RWPE1 (cell line): Measurements from ENCODE around the gene CDK5RAP2.

Experiments
- CTCF ChIA-PET: fragments of 350-600 bp; sonication (Branson Sonifier 250); formaldehyde crosslinking; extraction: SDS; loops from one replicate; lab custom pipeline; 2021; lab: Yijun Ruan, JAX
- POLR2A ChIA-PET: fragments of 400-600 bp; formaldehyde crosslinking; extraction: SDS; loops from one replicate; lab custom pipeline; 2020; ENCODE audit warnings: antibody characterized with exemption; ENCODE audit not compliant: low non-redundant PET; lab: Yijun Ruan, JAX
- DNase-seq: peaks from one replicate; pipeline ENCODE4 v3.0.0; 2012; ENCODE audit warnings: low spot score
- H3K27ac ChIP-seq: fragments of 450-650 bp; 2 replicates; pipeline ENCODE4 v1.5.1; 2017
- TF ChIP-seq, protein P1 (sequence below): fragments of 450-650 bp; conservative IDR thresholded peaks from 2 replicates; pipeline ENCODE4 v1.5.1; 2017; ENCODE audit warnings: low read depth, mild to moderate bottlenecking

The CDK5RAP2 gene

GRCh38 chr9:120485788-120486187, 94.2 kb downstream of the CDK5RAP2 start:
- H3K27ac ChIP-seq, result no peak overlapping the region
- DNase-seq, result no peak
- TF ChIP-seq, protein P1, sequence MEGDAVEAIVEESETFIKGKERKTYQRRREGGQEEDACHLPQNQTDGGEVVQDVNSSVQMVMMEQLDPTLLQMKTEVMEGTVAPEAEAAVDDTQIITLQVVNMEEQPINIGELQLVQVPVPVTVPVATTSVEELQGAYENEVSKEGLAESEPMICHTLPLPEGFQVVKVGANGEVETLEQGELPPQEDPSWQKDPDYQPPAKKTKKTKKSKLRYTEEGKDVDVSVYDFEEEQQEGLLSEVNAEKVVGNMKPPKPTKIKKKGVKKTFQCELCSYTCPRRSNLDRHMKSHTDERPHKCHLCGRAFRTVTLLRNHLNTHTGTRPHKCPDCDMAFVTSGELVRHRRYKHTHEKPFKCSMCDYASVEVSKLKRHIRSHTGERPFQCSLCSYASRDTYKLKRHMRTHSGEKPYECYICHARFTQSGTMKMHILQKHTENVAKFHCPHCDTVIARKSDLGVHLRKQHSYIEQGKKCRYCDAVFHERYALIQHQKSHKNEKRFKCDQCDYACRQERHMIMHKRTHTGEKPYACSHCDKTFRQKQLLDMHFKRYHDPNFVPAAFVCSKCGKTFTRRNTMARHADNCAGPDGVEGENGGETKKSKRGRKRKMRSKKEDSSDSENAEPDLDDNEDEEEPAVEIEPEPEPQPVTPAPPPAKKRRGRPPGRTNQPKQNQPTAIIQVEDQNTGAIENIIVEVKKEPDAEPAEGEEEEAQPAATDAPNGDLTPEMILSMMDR, result no peak
- CTCF ChIA-PET, result interaction anchor here (0.6 to 1.3 kb wide), 2 partner anchors 7 to 9 kb away, joined by 4 to 6 read pairs; no protein-coding TSS in a partner anchor
- POLR2A ChIA-PET, result interaction anchor here (0.6 to 0.7 kb wide), 2 partner anchors 25 to 382 kb away, joined by 8 to 9 read pairs; no protein-coding TSS in a partner anchor

DNA sequence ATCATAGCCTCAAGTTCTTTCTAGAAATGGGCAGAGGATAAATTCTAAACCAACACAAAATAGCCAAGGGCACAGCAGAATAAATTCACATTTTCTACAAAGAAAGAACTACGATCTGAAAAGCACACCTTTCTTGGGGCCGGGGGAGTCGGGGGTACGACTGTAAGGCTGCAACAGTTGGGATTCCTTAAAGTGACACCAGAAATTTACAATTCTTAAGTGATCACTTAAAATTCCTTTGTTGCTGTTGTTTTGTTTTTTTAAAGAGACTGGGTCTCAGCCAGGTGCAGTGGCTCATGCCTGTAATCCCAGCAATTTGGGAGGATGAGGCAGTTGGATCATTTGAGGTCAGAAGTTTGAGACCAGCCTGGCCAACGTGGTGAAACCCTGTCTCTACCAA, 95.8 kb downstream of the CDK5RAP2 start:
- ChIA-PET CTCF (no interaction called here), POLR2A (no interaction called here)
- DNase-seq, result no peak
- TF ChIP-seq, protein P1, result no peak
- H3K27ac ChIP-seq, result no peak overlapping the region

- CTCF ChIA-PET, result no interaction called here
- DNase-seq, result no peak
Observed at GRCh38 chr9:120482424-120483186, 97.4 kb downstream of the CDK5RAP2 start.

DNA sequence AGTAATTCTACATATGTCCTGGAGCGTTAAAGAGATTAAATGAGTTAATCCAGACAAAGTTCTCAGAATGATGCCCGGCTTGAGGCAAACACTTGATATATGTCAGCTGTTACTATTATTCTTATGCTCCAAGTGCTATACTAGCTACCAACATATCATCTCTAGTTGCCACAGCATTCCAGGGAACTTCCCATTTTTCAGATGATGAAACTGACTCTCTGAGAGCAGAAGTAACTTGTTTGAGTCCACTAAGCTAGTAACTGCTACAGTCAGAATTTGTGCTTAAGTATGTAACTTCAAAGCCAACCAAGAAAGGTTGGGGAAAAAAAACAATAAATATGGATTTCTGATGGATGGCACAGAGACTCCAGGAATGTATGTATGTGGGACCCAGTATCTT, 98.1 kb downstream of the CDK5RAP2 start:
- ChIA-PET POLR2A (no interaction called here), CTCF (no interaction called here)
- TF ChIP-seq, protein P1, result no peak
- DNase-seq, result no peak
- H3K27ac ChIP-seq, result peak overlapping the region; percentile 73

More at GRCh38 chr9:120482424-120483186, 97.4 kb downstream of the CDK5RAP2 start:
- TF ChIP-seq, protein P1, result no peak
- H3K27ac ChIP-seq, result peak overlapping the region; percentile 38
- POLR2A ChIA-PET, result no interaction called here

DNA sequence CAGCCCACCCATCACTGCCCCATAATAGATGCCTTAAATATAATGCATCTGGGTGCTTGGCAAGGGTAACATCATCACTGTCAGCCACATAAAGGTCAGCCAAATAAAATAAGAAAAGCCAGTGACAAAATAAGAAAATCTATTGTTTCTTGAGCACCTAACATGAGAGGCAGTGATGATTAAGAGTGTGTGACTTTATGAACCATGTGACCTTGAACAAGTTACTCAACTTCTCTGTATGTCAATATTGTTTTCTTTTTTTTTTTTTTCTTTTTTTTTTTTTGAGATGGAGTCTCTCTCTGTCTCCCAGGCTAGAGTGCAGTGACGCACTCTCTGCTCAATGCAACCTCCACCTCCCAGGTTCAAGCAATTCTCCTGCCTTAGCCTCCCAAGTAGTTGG, 98.7 kb downstream of the CDK5RAP2 start:
- CTCF ChIA-PET, result no interaction called here

DNA sequence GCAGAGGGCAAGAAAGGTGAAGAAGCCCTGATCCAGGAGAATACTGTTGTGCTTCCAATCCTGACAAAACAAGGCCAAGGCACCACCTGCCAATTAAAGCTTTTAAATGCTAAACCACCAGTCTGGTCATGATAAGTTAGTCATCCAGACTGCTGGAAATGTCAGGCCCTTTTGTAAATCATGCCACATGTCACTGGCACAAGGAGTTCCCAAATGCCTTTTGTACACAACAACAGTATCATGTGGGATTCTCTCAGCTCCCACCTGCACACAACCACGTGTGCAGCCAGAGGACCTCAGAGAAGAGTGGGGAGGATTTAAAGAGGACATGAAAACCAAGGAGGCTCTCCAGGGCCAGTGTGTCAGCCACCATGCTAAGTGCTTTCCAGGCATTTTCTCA, 99.3 kb downstream of the CDK5RAP2 start:
- DNase-seq, result no peak
- POLR2A ChIA-PET, result no interaction called here
- CTCF ChIA-PET, result no interaction called here
- TF ChIP-seq, protein P1, result no peak
- H3K27ac ChIP-seq, result peak overlapping the region; percentile 73

More for the DNA sequence above, 98.7 kb downstream of the CDK5RAP2 start:
- TF ChIP-seq, protein P1, result no peak
- H3K27ac ChIP-seq, result peak overlapping the region; percentile 73
- POLR2A ChIA-PET, result no interaction called here
- no peak for DNase-seq
